Measurements from ENCODE around the gene INPP5A. TPM values are rescaled to one million over a fixed set of nuclear protein-coding genes. Genes with fewer than 3 reads are reported as not detected.
"Not testable (repeated sequence)": the region's sequence is repeated elsewhere in the genome, so short reads cannot be mapped to it uniquely, and the experiment has no call there.

INPP5A gene
- total RNA-seq, 1 donor: 36.8 TPM

- no peak for TF ChIP-seq CTCF (IDR thresholded peaks at IDR 0.05; ENCODE audit: insufficient read depth, low read length)
- no peak for DNase-seq (ENCODE audit: low read depth)
- no peak overlapping the region for H3K4me3 ChIP-seq (ENCODE audit: low read depth, low read length)
Measured at GRCh38 chr10:132792796-132793195, 255.2 kb downstream of the INPP5A start.

GRCh38 chr10:132793213-132793612 is 255.6 kb downstream of the INPP5A start:
- DNase-seq (ENCODE audit: low read depth): no peak
- no peak for TF ChIP-seq CTCF (IDR thresholded peaks at IDR 0.05; ENCODE audit: insufficient read depth, low read length)
- no peak overlapping the region for H3K4me3 ChIP-seq (ENCODE audit: low read depth, low read length)

GRCh38 chr10:132793871-132794849 is 256.6 kb downstream of the INPP5A start:
- no peak overlapping the region for H3K4me3 ChIP-seq (ENCODE audit: low read depth, low read length)
- DNase-seq (ENCODE audit: low read depth): no peak
- no peak for TF ChIP-seq CTCF (IDR thresholded peaks at IDR 0.05; ENCODE audit: insufficient read depth, low read length)

GRCh38 chr10:132796846-132797245 is 259.3 kb downstream of the INPP5A start:
- no peak for DNase-seq (ENCODE audit: low read depth)
- TF ChIP-seq CTCF (IDR thresholded peaks at IDR 0.05; ENCODE audit: insufficient read depth, low read length): no peak

GRCh38 chr10:132797986-132798385 is 260.4 kb downstream of the INPP5A start:
- DNase-seq (ENCODE audit: low read depth); H3K4me3 ChIP-seq (ENCODE audit: low read depth, low read length): not testable (repeated sequence)

More at GRCh38 chr10:132796846-132797245, 259.3 kb downstream of the INPP5A start:
- no peak overlapping the region for H3K4me3 ChIP-seq (ENCODE audit: low read depth, low read length)

- H3K4me3 ChIP-seq (ENCODE audit: low read depth, low read length): no peak overlapping the region
Measured at GRCh38 chr10:132798403-132798802, 260.8 kb downstream of the INPP5A start.

More at GRCh38 chr10:132798403-132798802, 260.8 kb downstream of the INPP5A start:
- no peak for DNase-seq (ENCODE audit: low read depth)
- TF ChIP-seq CTCF (IDR thresholded peaks at IDR 0.05; ENCODE audit: insufficient read depth, low read length): no peak

Measured in fibroblast of the aortic adventitia (primary cell).